K562 (cell line): Measurements from ENCODE around the gene SLC1A4.

Source experiments
- BRCA1 ChIP-seq, 2 experiments: fragments of 450-650 bp in 1 of 2; sonication (generic) in 1 of 2; formaldehyde crosslinking in 1 of 2; IDR thresholded peaks; 2 replicates each; pipeline versions ENCODE4 v1.5.0 to v1.6.1; 2017 to 2020; ENCODE audit warnings: mild to moderate bottlenecking in 1 of 2, missing genetic modification reagents in 1 of 2
- CTCF ChIP-seq, 3 experiments: IDR thresholded peaks in 2 of 3; conservative IDR thresholded peaks in 1 of 3; 2 replicates each; pipeline ENCODE4 v1.5.1; 2011 to 2012; ENCODE audit warnings: low read length in 3 of 3, mild to moderate bottlenecking in 3 of 3, control low read depth in 2 of 3, improper control_type of control experiment in 1 of 3, inconsistent platforms in 1 of 3, low read depth in 1 of 3, mixed read lengths in 1 of 3, moderate library complexity in 1 of 3; ENCODE audit not compliant: insufficient read depth in 2 of 3
- PATZ1 ChIP-seq: fragments of 250-450 bp; sonication (Bioruptor Pico); IDR thresholded peaks from 2 replicates; pipeline ENCODE4 v1.5.0; 2020; ENCODE audit warnings: mild to moderate bottlenecking, borderline replicate concordance
- SIRT6 ChIP-seq: IDR thresholded peaks from one replicate; pipeline ENCODE4 v1.6.1; 2012; ENCODE audit warnings: low read depth, mild to moderate bottlenecking, control low read depth, inconsistent platforms, low read length, moderate library complexity
- ZBED1 ChIP-seq: IDR thresholded peaks from 2 replicates; pipeline ENCODE4 v1.6.1; 2014
- ZNF175 ChIP-seq: fragments of 200-800 bp; sonication (Bioruptor generic); IDR thresholded peaks from 2 replicates; pipeline ENCODE4 v1.6.1; 2016; ENCODE audit warnings: low read depth, mild to moderate bottlenecking, missing genetic modification characterization, missing compliant biosample characterization
- ZNF592 ChIP-seq: fragments of 450-650 bp; IDR thresholded peaks from 2 replicates; pipeline ENCODE4 v1.6.1; 2017; ENCODE audit warnings: antibody characterized with exemption, mild to moderate bottlenecking
- TF ChIP-seq, protein P1 (sequence below): fragments of 200-600 bp; sonication (generic); IDR thresholded peaks from one replicate; pipeline ENCODE4 v1.6.1; 2012; ENCODE audit warnings: mild to moderate bottlenecking, low read depth, low read length, inconsistent platforms

- TF ChIP-seq SIRT6 (no peak), ZNF592 (no peak), ZBED1 (no peak), ZNF175 (CRISPR knock-in tag) (no peak), PATZ1 (CRISPR knock-in tag) (no peak), CTCF (IDR thresholded peaks at IDR 0.05 in 2 of 3, conservative IDR thresholded peaks at IDR 0.05 in 1 of 3; ENCODE audit: insufficient read depth in 2 of 3, low read depth in 1 of 3, low read length in 3 of 3) (no peak), BRCA1 (IDR thresholded peaks at IDR 0.05) (no peak), BRCA1 (CRISPR knock-in tag; IDR thresholded peaks at IDR 0.05) (no peak)
- TF ChIP-seq, protein P1, sequence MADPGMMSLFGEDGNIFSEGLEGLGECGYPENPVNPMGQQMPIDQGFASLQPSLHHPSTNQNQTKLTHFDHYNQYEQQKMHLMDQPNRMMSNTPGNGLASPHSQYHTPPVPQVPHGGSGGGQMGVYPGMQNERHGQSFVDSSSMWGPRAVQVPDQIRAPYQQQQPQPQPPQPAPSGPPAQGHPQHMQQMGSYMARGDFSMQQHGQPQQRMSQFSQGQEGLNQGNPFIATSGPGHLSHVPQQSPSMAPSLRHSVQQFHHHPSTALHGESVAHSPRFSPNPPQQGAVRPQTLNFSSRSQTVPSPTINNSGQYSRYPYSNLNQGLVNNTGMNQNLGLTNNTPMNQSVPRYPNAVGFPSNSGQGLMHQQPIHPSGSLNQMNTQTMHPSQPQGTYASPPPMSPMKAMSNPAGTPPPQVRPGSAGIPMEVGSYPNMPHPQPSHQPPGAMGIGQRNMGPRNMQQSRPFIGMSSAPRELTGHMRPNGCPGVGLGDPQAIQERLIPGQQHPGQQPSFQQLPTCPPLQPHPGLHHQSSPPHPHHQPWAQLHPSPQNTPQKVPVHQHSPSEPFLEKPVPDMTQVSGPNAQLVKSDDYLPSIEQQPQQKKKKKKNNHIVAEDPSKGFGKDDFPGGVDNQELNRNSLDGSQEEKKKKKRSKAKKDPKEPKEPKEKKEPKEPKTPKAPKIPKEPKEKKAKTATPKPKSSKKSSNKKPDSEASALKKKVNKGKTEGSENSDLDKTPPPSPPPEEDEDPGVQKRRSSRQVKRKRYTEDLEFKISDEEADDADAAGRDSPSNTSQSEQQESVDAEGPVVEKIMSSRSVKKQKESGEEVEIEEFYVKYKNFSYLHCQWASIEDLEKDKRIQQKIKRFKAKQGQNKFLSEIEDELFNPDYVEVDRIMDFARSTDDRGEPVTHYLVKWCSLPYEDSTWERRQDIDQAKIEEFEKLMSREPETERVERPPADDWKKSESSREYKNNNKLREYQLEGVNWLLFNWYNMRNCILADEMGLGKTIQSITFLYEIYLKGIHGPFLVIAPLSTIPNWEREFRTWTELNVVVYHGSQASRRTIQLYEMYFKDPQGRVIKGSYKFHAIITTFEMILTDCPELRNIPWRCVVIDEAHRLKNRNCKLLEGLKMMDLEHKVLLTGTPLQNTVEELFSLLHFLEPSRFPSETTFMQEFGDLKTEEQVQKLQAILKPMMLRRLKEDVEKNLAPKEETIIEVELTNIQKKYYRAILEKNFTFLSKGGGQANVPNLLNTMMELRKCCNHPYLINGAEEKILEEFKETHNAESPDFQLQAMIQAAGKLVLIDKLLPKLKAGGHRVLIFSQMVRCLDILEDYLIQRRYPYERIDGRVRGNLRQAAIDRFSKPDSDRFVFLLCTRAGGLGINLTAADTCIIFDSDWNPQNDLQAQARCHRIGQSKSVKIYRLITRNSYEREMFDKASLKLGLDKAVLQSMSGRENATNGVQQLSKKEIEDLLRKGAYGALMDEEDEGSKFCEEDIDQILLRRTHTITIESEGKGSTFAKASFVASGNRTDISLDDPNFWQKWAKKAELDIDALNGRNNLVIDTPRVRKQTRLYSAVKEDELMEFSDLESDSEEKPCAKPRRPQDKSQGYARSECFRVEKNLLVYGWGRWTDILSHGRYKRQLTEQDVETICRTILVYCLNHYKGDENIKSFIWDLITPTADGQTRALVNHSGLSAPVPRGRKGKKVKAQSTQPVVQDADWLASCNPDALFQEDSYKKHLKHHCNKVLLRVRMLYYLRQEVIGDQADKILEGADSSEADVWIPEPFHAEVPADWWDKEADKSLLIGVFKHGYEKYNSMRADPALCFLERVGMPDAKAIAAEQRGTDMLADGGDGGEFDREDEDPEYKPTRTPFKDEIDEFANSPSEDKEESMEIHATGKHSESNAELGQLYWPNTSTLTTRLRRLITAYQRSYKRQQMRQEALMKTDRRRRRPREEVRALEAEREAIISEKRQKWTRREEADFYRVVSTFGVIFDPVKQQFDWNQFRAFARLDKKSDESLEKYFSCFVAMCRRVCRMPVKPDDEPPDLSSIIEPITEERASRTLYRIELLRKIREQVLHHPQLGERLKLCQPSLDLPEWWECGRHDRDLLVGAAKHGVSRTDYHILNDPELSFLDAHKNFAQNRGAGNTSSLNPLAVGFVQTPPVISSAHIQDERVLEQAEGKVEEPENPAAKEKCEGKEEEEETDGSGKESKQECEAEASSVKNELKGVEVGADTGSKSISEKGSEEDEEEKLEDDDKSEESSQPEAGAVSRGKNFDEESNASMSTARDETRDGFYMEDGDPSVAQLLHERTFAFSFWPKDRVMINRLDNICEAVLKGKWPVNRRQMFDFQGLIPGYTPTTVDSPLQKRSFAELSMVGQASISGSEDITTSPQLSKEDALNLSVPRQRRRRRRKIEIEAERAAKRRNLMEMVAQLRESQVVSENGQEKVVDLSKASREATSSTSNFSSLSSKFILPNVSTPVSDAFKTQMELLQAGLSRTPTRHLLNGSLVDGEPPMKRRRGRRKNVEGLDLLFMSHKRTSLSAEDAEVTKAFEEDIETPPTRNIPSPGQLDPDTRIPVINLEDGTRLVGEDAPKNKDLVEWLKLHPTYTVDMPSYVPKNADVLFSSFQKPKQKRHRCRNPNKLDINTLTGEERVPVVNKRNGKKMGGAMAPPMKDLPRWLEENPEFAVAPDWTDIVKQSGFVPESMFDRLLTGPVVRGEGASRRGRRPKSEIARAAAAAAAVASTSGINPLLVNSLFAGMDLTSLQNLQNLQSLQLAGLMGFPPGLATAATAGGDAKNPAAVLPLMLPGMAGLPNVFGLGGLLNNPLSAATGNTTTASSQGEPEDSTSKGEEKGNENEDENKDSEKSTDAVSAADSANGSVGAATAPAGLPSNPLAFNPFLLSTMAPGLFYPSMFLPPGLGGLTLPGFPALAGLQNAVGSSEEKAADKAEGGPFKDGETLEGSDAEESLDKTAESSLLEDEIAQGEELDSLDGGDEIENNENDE, result no peak
Measured at GRCh38 chr2:65046633-65047407, 57.6 kb downstream of the SLC1A4 start.
